COLO829 (cell line): ENCODE data around the gene TMEM169.

ENCODE experiments used
- DNase-seq: peaks from one replicate; pipeline ENCODE4 v3.0.0; 2012; ENCODE audit warnings: low spot score

TMEM169 gene, protein sequence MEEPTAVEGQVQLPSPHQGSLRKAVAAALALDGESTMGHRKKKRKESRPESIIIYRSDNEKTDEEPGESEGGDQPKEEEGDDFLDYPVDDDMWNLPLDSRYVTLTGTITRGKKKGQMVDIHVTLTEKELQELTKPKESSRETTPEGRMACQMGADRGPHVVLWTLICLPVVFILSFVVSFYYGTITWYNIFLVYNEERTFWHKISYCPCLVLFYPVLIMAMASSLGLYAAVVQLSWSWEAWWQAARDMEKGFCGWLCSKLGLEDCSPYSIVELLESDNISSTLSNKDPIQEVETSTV

GRCh38 chr2:216081487-216082116 lies at the start of gene TMEM169, which contains the start of gene PECR:
Gene TMEM169 (plus strand): TSS chr2:216081919. CDS start chr2:216095964, 14,045 bp downstream.
Gene PECR (minus strand): TSS chr2:216081809. CDS start chr2:216081741, 68 bp downstream.
- DNase-seq = peak; percentile 76

DNA sequence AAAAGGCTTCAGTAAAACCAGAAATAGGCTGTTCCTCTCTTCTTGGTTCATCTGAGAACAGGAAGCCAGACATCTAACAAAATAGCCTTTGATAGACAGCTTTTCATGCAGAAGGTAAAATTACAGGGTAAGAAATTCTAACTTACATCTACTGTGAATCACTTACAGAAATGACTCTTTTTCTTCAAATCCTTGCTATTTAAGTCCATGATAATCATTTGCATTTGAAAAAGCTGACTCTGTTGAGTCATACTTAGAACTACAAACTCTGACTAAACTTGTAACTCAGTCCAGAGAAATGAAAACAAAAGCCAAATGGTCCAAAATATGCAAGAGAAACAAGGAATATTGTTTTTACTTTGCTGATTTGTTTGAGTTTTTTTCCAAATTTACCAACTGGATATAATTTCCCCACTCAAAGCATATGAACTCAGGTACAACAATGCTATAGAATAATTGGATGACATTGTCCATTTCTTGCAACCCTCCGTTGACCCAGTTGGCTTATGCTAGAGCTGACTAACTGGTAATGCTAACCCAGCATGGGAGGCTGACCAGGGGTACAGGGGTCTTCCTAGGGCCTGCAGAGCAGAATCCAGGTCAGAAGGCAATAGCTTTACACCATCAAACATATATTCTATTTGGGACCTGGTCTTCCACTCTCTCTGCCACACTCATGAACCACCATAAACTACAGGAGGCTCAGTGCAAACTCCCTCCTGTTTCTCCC lies 49.6 kb upstream of the TMEM169 start:
- peak; percentile 70 for DNase-seq

GRCh38 chr2:216033403-216033802 lies 48.3 kb upstream of the TMEM169 start:
- DNase-seq = no peak

DNA sequence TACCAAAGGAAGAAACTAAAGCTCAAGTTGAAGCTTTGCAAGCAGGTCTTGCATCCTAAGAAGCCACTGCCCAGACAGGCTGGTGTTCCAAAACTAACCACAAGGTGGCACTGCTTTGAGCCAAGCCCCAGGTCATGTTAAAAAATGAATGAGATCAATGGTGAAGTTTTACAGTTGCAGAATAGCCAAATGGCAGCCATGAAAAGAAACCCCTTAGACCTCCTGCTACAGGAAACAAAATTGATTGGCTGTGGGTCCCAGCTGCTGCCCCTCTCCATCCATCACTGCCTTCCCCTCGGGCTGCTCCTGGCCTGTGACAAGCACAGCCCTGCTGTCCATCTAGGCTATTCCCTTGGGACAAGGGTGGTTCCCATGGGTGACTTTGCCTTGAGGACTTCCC lies 47.7 kb upstream of the TMEM169 start:
- peak; percentile 84 for DNase-seq

DNA sequence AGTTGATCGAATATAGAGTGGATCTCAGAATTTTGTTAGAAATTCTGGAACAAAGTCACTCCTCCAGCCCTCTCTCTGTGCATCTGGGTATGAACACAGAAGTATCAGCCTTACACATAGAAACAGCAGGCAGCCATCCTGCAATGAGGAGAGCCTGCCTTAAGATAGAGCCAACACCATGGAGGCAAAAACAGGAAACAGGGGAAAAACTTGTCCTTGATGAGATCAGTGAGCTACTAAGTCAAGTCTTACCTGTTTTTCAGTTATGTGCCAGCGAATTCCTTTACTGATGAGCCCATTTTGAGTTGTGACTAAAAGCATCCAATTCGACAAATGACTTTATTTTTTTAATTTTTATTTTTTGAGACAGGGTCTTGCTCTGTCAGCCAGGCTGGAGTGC lies 41.8 kb upstream of the TMEM169 start:
- DNase-seq = no peak

DNA sequence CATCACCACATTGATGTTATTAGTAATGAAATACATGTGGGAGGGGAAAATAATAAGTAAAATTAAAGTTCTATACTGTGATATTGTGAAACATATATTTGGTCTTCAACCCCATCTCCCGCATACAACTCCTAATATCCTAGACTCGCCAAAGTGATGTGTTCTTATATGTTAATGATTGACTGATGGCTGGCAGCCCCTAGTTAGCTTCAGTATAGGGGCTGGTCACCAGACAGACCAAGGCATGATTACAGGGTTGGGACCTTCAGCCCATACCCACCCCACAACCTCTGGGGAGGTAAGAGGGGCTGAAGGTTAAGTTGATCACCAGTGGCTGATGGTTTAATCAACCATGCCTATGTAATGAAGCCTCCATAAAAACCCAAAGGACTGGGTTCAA lies 40.3 kb upstream of the TMEM169 start:
- DNase-seq = no peak

DNA sequence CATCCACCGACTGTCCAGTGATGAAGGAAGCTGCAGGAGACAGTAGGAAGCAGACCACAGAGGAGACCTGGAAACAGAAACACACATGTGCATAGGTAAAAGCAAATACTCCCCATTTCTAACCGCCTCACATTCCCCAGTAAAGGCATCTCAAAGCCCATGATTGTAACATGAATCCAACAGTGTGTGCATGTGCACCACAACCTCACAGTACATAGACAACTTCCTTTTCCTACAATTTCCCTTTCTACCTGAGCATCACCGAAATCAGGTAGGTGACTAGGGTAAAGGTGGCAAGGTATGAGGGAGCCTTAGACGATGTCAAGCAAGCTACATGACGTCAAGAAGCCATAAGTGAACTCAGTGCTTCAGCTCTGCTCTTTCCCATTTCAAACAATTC lies 37.8 kb upstream of the TMEM169 start:
- no peak for DNase-seq

- no peak for DNase-seq
These were observed 36.7 kb upstream of the TMEM169 start for GRCh38 chr2:216044883-216045486.

DNA sequence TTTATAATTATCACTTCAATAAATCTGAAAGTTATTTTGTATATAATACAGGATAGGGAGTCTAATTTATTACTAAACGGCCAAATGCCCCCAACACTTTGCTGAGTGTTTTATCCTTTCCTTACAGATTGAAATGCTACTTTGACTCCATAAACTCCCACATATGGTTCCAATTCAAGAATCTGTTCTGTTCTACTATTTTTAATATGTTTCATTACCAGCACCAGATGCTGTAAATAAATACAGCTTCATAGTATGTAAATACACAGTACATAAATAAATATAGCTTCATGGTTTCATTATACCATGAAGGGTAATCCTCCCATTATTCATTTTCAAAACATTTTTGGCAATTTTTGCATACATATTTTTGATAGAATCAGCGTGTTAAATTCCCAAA lies 34.3 kb upstream of the TMEM169 start:
- DNase-seq = no peak

DNA sequence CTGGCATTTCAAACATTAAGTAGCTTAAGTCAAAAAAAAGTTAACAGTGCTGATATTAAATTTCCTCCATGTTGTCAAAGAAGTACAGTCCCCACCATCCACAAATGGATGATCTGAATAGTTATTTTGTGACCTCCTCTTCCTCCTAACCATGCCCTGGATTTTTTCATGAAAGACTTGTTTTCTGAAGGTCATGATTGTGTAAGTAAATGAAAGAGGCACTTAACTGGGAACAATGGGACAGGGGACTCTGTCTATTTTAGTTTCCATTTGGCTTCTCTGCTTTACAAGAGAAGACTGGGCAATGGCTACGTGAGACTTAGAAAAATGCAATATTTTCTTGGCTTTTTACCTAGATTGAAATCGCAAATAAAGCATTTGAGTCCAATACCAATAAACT lies 32.3 kb upstream of the TMEM169 start:
- no peak for DNase-seq

DNA sequence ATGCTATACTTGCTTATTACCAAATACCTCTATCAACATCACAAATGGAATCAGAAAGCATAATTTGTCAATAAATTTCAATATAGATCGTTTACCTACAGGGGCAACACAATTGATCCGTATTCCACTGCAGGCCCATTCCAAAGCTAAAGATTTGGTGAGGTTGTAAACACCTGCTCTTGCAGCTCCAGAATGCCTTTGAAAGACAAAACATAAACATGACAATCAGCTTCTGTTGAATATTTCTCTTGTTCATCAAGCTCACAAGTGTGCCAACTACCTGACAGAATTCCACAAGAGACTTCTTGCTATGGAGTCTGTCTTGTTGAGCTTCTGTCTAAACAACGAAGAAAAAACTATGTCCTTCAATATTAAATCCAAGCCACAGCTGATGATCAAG lies 30.4 kb upstream of the TMEM169 start:
- DNase-seq = no peak

GRCh38 chr2:216052420-216052819 lies 29.3 kb upstream of the TMEM169 start:
- no peak for DNase-seq

DNA sequence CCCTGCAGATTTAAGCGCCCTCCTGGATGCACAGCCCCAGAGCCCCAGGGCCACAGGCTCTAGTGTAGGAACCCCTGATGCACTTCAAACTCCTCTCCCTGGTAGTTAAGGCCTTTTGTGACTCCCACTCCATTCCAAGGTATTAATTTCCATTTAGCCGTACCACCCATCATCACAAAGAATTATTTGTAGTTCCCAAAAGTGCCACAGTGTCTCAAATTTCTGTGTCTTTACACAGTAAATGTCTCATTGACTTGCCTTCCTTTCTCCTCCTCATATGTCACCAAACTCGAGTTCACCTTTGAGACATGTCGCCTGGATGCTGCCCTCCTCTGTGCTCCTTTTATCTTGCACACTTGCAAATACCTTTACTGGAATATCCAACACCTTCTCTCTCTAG lies 26.0 kb upstream of the TMEM169 start:
- no peak for DNase-seq

- no peak for DNase-seq
These were observed 25.0 kb upstream of the TMEM169 start for GRCh38 chr2:216056739-216057138.

DNA sequence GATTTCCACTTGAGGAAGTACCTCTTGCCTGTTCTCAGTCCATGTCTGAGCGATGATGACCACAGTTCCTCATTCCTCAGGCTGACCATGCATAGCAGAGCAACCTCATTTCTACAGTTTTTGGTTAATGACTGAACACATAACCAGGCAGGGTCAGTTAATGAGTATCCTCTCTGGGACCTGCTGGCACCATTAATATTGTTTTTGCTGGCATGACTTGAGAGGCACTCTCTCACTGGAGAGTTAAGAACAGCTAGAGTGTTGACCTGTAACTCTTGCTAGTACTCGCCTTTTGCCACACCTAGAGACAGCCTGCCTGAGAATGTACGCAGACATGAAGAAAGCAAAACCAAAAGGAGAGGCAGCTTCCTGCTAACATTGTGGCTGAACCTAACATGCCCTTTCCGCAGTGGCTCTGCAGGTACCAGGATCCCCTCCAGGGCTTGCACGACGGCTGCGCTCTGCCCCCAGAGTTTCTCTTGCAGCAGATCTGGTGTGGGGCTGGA lies 24.0 kb upstream of the TMEM169 start:
- no peak for DNase-seq

- DNase-seq = no peak
These were observed 22.4 kb upstream of the TMEM169 start for GRCh38 chr2:216059233-216059834.

DNA sequence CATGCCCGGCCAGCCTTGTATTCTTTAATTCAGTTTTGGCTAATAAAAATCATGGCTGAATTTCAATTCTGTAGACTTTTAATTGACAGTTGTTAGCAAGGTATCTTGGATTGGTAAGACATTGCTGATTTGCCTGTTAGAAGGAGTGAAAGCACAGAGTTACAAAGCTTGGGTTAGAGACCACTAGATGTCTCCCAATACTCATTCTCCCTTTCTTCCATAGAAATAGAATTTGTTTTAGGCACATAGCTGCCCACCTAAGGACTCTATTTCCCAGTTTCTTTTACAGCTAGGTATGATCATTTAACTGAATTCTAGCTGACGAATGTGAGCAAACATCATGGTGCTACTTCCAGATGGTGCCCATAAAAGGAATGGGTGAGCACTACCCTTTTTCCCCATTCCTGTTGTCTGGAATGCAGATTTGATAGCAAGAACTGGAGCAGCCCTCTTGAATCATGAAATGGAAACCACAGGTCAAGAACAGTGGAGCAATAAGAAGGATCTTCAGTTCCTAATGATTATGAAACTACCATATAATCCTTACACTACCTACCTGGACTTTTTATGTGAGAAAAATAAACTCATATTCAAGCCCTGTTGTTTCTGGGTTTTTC lies 17.6 kb upstream of the TMEM169 start:
- no peak for DNase-seq

DNA sequence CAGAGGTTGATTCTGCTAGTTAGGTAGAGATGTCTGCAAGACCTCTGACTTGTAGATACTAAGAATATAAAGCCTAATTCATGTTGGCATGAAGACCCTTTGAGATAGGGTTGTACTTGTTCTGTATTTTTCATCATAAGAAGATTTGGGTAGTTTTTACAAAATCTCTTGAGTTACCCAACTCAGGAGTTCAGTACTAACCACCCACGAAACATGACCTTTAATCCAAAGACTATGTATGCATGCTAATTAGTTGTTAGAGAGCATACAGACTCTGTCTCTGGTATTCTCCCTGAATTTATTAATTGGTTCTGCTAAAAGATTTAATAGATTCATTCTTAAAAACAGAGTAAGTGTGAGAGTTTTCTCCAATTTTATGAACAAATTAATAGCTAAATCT lies 17.1 kb upstream of the TMEM169 start:
- DNase-seq = no peak

DNA sequence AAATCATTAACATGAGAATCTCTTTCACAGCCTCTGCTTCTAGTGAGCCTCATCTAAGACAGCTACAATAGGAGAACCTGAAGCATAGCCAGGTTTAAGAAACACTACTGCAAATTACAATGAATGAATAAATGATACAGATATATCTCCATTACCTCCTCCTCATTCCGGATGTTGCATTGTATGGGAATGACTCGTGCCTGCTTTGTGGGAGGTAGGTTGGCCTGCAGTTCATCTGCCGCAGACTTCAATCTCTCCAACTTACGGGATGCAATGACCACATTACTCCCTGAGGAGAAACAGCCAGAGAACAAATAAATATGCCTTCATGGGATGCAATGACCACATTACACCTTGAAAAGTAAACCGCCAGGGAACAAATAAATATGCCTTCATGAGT lies 15.5 kb upstream of the TMEM169 start:
- DNase-seq = no peak

DNA sequence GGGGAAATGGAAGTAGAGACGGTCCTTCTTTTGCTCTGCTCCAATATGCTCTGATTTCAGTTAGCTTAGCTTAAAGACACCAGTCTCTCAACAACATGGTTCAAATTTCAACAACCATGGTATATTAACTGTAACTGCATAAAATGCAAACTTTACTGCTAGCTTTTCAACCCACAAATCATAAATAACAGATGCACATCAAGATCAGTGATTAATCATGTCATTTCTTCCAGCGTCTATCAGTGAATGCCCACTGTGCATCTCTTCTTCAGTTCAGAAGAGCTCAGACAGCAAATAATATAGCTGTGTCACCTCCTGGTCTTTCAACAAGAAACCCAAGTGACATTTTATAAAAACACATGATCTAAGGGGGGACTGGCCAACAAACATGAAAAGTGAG lies 12.7 kb upstream of the TMEM169 start:
- no peak for DNase-seq

- no peak for DNase-seq
These were observed 11.5 kb upstream of the TMEM169 start for GRCh38 chr2:216070195-216070594.
